ENCODE results near the gene ANKRD12.

DNA sequence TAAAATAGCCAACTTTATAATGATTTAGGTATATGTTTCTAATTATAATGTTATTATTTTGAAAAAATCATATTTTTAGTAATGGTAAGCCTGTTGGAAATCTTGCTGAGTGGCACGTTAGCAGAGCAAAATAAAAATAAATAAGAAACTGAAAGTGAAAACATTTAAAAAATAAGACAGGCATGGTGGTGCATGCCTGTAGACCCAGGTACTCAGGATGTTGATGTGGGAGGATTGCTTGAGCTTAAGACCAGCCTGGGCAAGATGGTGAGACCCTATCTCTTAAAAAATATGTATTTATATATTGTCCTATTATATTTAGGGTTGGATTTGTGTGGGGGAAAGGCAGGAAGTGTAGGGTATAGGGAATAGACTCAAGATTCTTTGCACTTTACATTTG is 15.8 kb upstream of the ANKRD12 start:
- TF ChIP-seq, protein P1, sequence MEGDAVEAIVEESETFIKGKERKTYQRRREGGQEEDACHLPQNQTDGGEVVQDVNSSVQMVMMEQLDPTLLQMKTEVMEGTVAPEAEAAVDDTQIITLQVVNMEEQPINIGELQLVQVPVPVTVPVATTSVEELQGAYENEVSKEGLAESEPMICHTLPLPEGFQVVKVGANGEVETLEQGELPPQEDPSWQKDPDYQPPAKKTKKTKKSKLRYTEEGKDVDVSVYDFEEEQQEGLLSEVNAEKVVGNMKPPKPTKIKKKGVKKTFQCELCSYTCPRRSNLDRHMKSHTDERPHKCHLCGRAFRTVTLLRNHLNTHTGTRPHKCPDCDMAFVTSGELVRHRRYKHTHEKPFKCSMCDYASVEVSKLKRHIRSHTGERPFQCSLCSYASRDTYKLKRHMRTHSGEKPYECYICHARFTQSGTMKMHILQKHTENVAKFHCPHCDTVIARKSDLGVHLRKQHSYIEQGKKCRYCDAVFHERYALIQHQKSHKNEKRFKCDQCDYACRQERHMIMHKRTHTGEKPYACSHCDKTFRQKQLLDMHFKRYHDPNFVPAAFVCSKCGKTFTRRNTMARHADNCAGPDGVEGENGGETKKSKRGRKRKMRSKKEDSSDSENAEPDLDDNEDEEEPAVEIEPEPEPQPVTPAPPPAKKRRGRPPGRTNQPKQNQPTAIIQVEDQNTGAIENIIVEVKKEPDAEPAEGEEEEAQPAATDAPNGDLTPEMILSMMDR (IDR thresholded peaks at IDR 0.05) = no peak
- no peak for TF ChIP-seq POLR2A (IDR thresholded peaks at IDR 0.05)
